Measurements from ENCODE around the gene CCNY.

The CCNY gene

DNA sequence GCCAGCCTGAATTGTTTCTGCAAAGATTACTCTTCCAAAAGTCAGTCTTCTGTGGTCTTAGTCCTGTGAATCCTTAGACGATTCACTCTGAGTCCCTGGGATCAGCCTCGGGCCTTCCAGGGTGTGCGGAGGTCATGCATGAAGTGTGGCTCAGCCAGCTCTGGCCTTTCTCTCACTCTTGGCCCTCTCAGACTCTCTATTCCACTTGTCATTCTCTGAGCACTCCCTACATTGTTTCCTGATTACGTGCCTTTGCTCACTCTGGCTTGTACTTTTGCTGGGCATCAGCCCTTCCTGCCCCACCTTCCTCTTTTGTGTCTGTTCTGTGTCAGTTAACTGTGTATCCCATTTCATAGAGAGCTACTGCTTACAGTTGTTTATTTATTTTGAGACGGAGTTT is 36.0 kb downstream of the CCNY start:
- TF ChIP-seq FOXP2 (optimal IDR thresholded peaks at IDR 0.05; ENCODE audit: borderline replicate concordance, extremely low read depth, extremely low read length, insufficient read depth) = no peak
- TF ChIP-seq TAF1 (IDR thresholded peaks at IDR 0.05; ENCODE audit: borderline replicate concordance, insufficient read depth, low read length) = no peak
- no peak for TF ChIP-seq POLR2AphosphoS5 (IDR thresholded peaks at IDR 0.05; ENCODE audit: low read depth, low read length)
- no peak for TF ChIP-seq REST (IDR thresholded peaks at IDR 0.05; ENCODE audit: insufficient read depth in 1 of 2, low read depth in 2 of 2, low read length in 2 of 2)
- TF ChIP-seq SIN3A (IDR thresholded peaks at IDR 0.05; ENCODE audit: borderline replicate concordance, insufficient read depth, low read length) = no peak

- TF ChIP-seq POLR2AphosphoS5 (IDR thresholded peaks at IDR 0.05; ENCODE audit: low read depth, low read length) (no peak), FOXP2 (optimal IDR thresholded peaks at IDR 0.05; ENCODE audit: borderline replicate concordance, extremely low read depth, extremely low read length, insufficient read depth) (no peak), TAF1 (IDR thresholded peaks at IDR 0.05; ENCODE audit: borderline replicate concordance, insufficient read depth, low read length) (no peak), SIN3A (IDR thresholded peaks at IDR 0.05; ENCODE audit: borderline replicate concordance, insufficient read depth, low read length) (no peak)
These were observed 38.9 kb downstream of the CCNY start for GRCh38 chr10:35375091-35375765.

GRCh38 chr10:35377050-35377728 is 40.9 kb downstream of the CCNY start:
- TF ChIP-seq FOXP2 (optimal IDR thresholded peaks at IDR 0.05; ENCODE audit: borderline replicate concordance, extremely low read depth, extremely low read length, insufficient read depth) = no peak
- no peak for TF ChIP-seq TAF1 (IDR thresholded peaks at IDR 0.05; ENCODE audit: borderline replicate concordance, insufficient read depth, low read length)
- TF ChIP-seq POLR2AphosphoS5 (IDR thresholded peaks at IDR 0.05; ENCODE audit: low read depth, low read length) = no peak
- no peak for TF ChIP-seq REST (IDR thresholded peaks at IDR 0.05; ENCODE audit: insufficient read depth in 1 of 2, low read depth in 2 of 2, low read length in 2 of 2)
- TF ChIP-seq SIN3A (IDR thresholded peaks at IDR 0.05; ENCODE audit: borderline replicate concordance, insufficient read depth, low read length) = no peak

DNA sequence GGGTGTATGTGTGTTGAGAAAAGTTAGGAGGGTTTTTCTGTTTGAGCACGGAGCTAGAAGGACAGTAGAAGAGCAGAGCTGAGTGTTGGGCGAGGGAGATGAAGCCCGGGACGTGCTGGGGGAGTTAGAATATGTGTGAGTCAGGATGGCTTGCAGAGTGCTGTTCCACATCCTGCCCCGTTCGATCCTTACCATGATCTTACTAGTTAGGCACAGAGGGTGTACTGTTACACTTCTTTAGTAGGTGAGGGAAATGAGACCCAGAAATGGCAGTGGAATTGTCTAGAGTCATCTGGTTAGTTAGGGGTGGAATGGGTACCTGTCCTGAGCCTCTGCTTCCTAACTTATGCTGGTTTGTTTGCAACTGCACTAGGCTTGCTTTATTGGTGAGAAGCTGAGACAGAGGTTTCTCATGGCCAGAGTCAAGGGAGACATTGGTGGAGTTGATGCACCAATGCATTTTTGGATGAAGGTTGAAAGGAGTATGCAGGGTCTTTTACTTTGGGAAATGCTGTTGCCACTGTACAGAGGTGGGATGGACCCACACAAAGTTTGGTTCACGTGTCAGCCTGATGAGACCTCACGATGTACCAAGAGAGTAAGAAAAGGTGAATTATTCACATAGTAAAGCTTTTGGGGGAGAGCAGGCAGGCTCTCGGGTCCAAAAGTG is 42.4 kb downstream of the CCNY start:
- no peak for TF ChIP-seq TAF1 (IDR thresholded peaks at IDR 0.05; ENCODE audit: borderline replicate concordance, insufficient read depth, low read length)
- no peak for TF ChIP-seq FOXP2 (optimal IDR thresholded peaks at IDR 0.05; ENCODE audit: borderline replicate concordance, extremely low read depth, extremely low read length, insufficient read depth)
- no peak for TF ChIP-seq POLR2AphosphoS5 (IDR thresholded peaks at IDR 0.05; ENCODE audit: low read depth, low read length)
- TF ChIP-seq REST (IDR thresholded peaks at IDR 0.05; ENCODE audit: insufficient read depth in 1 of 2, low read depth in 2 of 2, low read length in 2 of 2) = no peak
- TF ChIP-seq SIN3A (IDR thresholded peaks at IDR 0.05; ENCODE audit: borderline replicate concordance, insufficient read depth, low read length) = no peak
